ENCODE data around the gene PFKFB4.

Gene PFKFB4

GRCh38 chr3:48585411-48585810 is 28.8 kb upstream of the PFKFB4 start:
- TF ChIP-seq CTCF (IDR thresholded peaks at IDR 0.05; ENCODE audit: low read depth, low read length, poor library complexity, severe bottlenecking) (no peak), EZH2phosphoT487 (IDR thresholded peaks at IDR 0.05; ENCODE audit: borderline replicate concordance, low read length) (no peak)
- Histone ChIP-seq H3K9me3 (ENCODE audit: control insufficient read depth, insufficient read depth, low read length) (no peaks in the 10 kb centered on the region), H3F3A (ENCODE audit: control insufficient read depth, insufficient read depth) (no peaks in the 10 kb centered on the region), H3K36me3 (ENCODE audit: control insufficient read depth, low read length) (no peaks in the 10 kb centered on the region), H3K4me1 (ENCODE audit: control insufficient read depth, low read length) (no peaks in the 10 kb centered on the region), H3K4me2 (ENCODE audit: low read length) (no peak overlapping the region), H3K27me3 (ENCODE audit: control insufficient read depth, low read length) (peaks cover 8% of the 10 kb centered on the region; the same call in 1 of the 2 replicates), H3K9me2 (replicated peaks; ENCODE audit: control insufficient read depth, low read length) (no peaks in the 10 kb centered on the region), H3K79me2 (ENCODE audit: control insufficient read depth, low read length) (no peaks in the 10 kb centered on the region), H3K27ac (ENCODE audit: low read depth, low read length) (no peak overlapping the region), H4K20me1 (ENCODE audit: control insufficient read depth, insufficient read depth, low read depth, low read length) (no peaks in the 10 kb centered on the region), H3K4me3 (ENCODE audit: low read length) (no peak overlapping the region)

GRCh38 chr3:48584836-48585235 is 28.2 kb upstream of the PFKFB4 start:
- H3K27me3 ChIP-seq (ENCODE audit: control insufficient read depth, low read length): peaks cover 6% of the 10 kb centered on the region; the same call in 1 of the 2 replicates
- H3K79me2 ChIP-seq (ENCODE audit: control insufficient read depth, low read length): no peaks in the 10 kb centered on the region
- no peaks in the 10 kb centered on the region for H3F3A ChIP-seq (ENCODE audit: control insufficient read depth, insufficient read depth)
- H3K9me3 ChIP-seq (ENCODE audit: control insufficient read depth, insufficient read depth, low read length): no peaks in the 10 kb centered on the region
- no peaks in the 10 kb centered on the region for H4K20me1 ChIP-seq (ENCODE audit: control insufficient read depth, insufficient read depth, low read depth, low read length)
- no peak for TF ChIP-seq EZH2phosphoT487 (IDR thresholded peaks at IDR 0.05; ENCODE audit: borderline replicate concordance, low read length)
- TF ChIP-seq CTCF (IDR thresholded peaks at IDR 0.05; ENCODE audit: low read depth, low read length, poor library complexity, severe bottlenecking): no peak
- H3K4me2 ChIP-seq (ENCODE audit: low read length): no peak overlapping the region
- no peaks in the 10 kb centered on the region for H3K4me1 ChIP-seq (ENCODE audit: control insufficient read depth, low read length)
- no peak overlapping the region for H3K27ac ChIP-seq (ENCODE audit: low read depth, low read length)
- no peaks in the 10 kb centered on the region for H3K9me2 ChIP-seq (replicated peaks; ENCODE audit: control insufficient read depth, low read length)
- no peak overlapping the region for H3K4me3 ChIP-seq (ENCODE audit: low read length)
- no peaks in the 10 kb centered on the region for H3K36me3 ChIP-seq (ENCODE audit: control insufficient read depth, low read length)

GRCh38 chr3:48581621-48582481 is 25.2 kb upstream of the PFKFB4 start:
- no peaks in the 10 kb centered on the region for H3F3A ChIP-seq (ENCODE audit: control insufficient read depth, insufficient read depth)
- H3K36me3 ChIP-seq (ENCODE audit: control insufficient read depth, low read length): no peaks in the 10 kb centered on the region
- no peaks in the 10 kb centered on the region for H3K4me1 ChIP-seq (ENCODE audit: control insufficient read depth, low read length)
- H3K9me2 ChIP-seq (replicated peaks; ENCODE audit: control insufficient read depth, low read length): no peaks in the 10 kb centered on the region
- H3K27me3 ChIP-seq (ENCODE audit: control insufficient read depth, low read length): 0 out of 2 replicates have a peak, but pooled peaks cover 6% of the 10 kb centered on the region
- H3K27ac ChIP-seq (ENCODE audit: low read depth, low read length): no peak overlapping the region
- no peaks in the 10 kb centered on the region for H4K20me1 ChIP-seq (ENCODE audit: control insufficient read depth, insufficient read depth, low read depth, low read length)
- H3K4me2 ChIP-seq (ENCODE audit: low read length): no peak overlapping the region
- H3K4me3 ChIP-seq (ENCODE audit: low read length): no peak overlapping the region
- H3K79me2 ChIP-seq (ENCODE audit: control insufficient read depth, low read length): no peaks in the 10 kb centered on the region
- no peaks in the 10 kb centered on the region for H3K9me3 ChIP-seq (ENCODE audit: control insufficient read depth, insufficient read depth, low read length)
- TF ChIP-seq EZH2phosphoT487 (IDR thresholded peaks at IDR 0.05; ENCODE audit: borderline replicate concordance, low read length): no peak
- no peak for TF ChIP-seq CTCF (IDR thresholded peaks at IDR 0.05; ENCODE audit: low read depth, low read length, poor library complexity, severe bottlenecking)
